ENCODE measurements around the gene ITFG2.

DNA sequence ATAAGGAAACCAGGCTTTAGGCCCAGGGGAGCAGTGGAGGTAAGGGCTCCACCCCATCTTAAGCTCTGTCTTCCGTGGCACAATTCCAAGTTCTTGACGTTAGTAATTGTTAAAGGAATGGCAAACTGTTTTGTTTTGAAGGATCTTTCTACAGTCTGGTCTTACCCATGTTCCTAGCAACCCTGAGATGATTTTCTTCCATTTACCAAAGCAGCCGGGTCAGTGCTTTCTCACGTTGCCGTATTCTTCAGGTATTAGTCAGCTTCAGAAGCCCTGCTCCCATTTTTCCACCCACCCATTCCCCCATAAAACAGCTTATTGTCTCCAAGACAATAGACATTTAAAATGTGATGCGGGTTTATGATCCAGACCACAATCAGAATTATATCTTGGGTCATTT lies 12.1 kb downstream of the ITFG2 start:
- TF ChIP-seq, protein P1, sequence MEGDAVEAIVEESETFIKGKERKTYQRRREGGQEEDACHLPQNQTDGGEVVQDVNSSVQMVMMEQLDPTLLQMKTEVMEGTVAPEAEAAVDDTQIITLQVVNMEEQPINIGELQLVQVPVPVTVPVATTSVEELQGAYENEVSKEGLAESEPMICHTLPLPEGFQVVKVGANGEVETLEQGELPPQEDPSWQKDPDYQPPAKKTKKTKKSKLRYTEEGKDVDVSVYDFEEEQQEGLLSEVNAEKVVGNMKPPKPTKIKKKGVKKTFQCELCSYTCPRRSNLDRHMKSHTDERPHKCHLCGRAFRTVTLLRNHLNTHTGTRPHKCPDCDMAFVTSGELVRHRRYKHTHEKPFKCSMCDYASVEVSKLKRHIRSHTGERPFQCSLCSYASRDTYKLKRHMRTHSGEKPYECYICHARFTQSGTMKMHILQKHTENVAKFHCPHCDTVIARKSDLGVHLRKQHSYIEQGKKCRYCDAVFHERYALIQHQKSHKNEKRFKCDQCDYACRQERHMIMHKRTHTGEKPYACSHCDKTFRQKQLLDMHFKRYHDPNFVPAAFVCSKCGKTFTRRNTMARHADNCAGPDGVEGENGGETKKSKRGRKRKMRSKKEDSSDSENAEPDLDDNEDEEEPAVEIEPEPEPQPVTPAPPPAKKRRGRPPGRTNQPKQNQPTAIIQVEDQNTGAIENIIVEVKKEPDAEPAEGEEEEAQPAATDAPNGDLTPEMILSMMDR (IDR thresholded peaks at IDR 0.05): no peak
- TF ChIP-seq POLR2AphosphoS5 (IDR thresholded peaks at IDR 0.05) (no peak), POLR2A (IDR thresholded peaks at IDR 0.05) (no peak), EP300 (IDR thresholded peaks at IDR 0.05) (no peak)
